RWPE1 (cell line): ENCODE data around the gene RHOG.
A peak's percentile ranks its signal among the peaks of the same experiment; 100 is the strongest.

Source experiments
- CTCF ChIA-PET: fragments of 350-600 bp; sonication (Branson Sonifier 250); formaldehyde crosslinking; extraction: SDS; loops from one replicate; lab custom pipeline; 2021; lab: Yijun Ruan, JAX
- POLR2A ChIA-PET: fragments of 400-600 bp; formaldehyde crosslinking; extraction: SDS; loops from one replicate; lab custom pipeline; 2020; ENCODE audit warnings: antibody characterized with exemption; ENCODE audit not compliant: low non-redundant PET; lab: Yijun Ruan, JAX
- DNase-seq: peaks from one replicate; pipeline ENCODE4 v3.0.0; 2012; ENCODE audit warnings: low spot score
- H3K27ac ChIP-seq: fragments of 450-650 bp; 2 replicates; pipeline ENCODE4 v1.5.1; 2017
- CTCF ChIP-seq: fragments of 450-650 bp; conservative IDR thresholded peaks from 2 replicates; pipeline ENCODE4 v1.5.1; 2017; ENCODE audit warnings: low read depth, mild to moderate bottlenecking

The RHOG gene

GRCh38 chr11:3786781-3787428, 53.9 kb downstream of the RHOG start:
- no peak for DNase-seq
- no peak for TF ChIP-seq CTCF
- no peak overlapping the region for H3K27ac ChIP-seq
- ChIA-PET POLR2A (no interaction called here), CTCF (no interaction called here)

GRCh38 chr11:3783611-3784010, 57.1 kb downstream of the RHOG start:
- peak overlapping the region; percentile 37; the same call in 1 of the 2 replicates for H3K27ac ChIP-seq
- POLR2A ChIA-PET: no interaction called here
- CTCF ChIA-PET: interaction anchor here (0.6 to 1.1 kb wide), 2 partner anchors 25 to 174 kb away, joined by 3 read pairs; no protein-coding TSS in a partner anchor

DNA sequence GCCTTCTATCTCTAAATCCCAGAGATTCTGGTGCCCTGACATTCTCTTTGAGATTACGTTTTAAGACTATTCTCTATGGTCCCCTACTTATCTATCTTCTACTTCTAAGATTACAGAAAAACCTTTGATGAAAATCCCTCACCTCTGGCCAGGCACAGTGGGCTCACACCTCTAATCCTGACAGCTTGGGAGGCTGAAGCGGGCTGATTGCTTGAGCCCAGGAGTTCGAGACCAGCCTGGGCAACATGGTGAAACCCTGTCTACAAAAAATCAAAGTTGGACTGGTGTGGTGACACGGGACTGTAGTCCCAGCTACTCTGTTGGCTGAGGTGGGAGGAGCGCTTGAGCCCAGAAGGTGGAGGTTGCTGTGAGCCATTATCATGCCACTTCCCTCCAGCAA, 57.8 kb downstream of the RHOG start:
- ChIA-PET POLR2A (no interaction called here), CTCF (no interaction called here)
- H3K27ac ChIP-seq: peak overlapping the region; percentile 37
- no peak for TF ChIP-seq CTCF
- DNase-seq: no peak

More at GRCh38 chr11:3783611-3784010, 57.1 kb downstream of the RHOG start:
- DNase-seq: no peak
- no peak for TF ChIP-seq CTCF

- peak; percentile 7 for DNase-seq
- CTCF ChIA-PET: interaction anchor here (0.6 to 1.6 kb wide), 3 partner anchors 14 to 68 kb away, joined by 3 to 5 read pairs (median 4); partner anchors contain the start of gene PGAP2
- POLR2A ChIA-PET: no interaction called here
Observed at GRCh38 chr11:3781423-3781822, 59.3 kb downstream of the RHOG start.

More at GRCh38 chr11:3781423-3781822, 59.3 kb downstream of the RHOG start:
- no peak for TF ChIP-seq CTCF
- no peak overlapping the region for H3K27ac ChIP-seq
